CD4-positive, alpha-beta memory T cell (primary cell): Measurements from ENCODE around the gene EXOC1L. TPM values are rescaled to one million over a fixed set of nuclear protein-coding genes. Genes with fewer than 3 reads are reported as not detected.
"Not testable (repeated sequence)": the region's sequence is repeated elsewhere in the genome, so short reads cannot be mapped to it uniquely, and the experiment has no call there.

Experiments used
- CTCF ChIA-PET: fragments of 350-600 bp; sonication (Branson Sonifier 250); formaldehyde crosslinking; loops from one replicate; lab custom pipeline; 2021; ENCODE audit warnings: inconsistent platforms; ENCODE audit not compliant: partially characterized antibody; lab: Charles Lee
- POLR2A ChIA-PET: fragments of 350-600 bp; sonication (Branson Sonifier 250); formaldehyde crosslinking; loops from one replicate; lab custom pipeline; 2021; ENCODE audit not compliant: partially characterized antibody; lab: Charles Lee
- DNase-seq, 5 donors: peaks; one replicate each; pipeline versions ENCODE4 v3.0.0 to v3.0.0-alpha.2; 2020 to 2022; ENCODE audit warnings: mixed read lengths in 1 of 5
- H3K27ac ChIP-seq: one replicate; pipeline ENCODE4 v1.7.0; 2013; ENCODE audit warnings: low read depth, low read length
- H3K27me3 ChIP-seq: 2 replicates; pipeline ENCODE4 v1.7.0; 2013; ENCODE audit warnings: mild to moderate bottlenecking, low read length, moderate library complexity; ENCODE audit not compliant: insufficient read depth
- H3K36me3 ChIP-seq: 2 replicates; pipeline ENCODE4 v1.7.0; 2013; ENCODE audit warnings: mild to moderate bottlenecking, low read length, moderate library complexity; ENCODE audit not compliant: insufficient read depth
- H3K4me1 ChIP-seq: 2 replicates; pipeline ENCODE4 v1.7.0; 2013; ENCODE audit warnings: mild to moderate bottlenecking, low read length, moderate library complexity; ENCODE audit not compliant: insufficient read depth
- H3K4me3 ChIP-seq, 2 donors: one replicate each; pipeline ENCODE4 v1.7.0; 2013; ENCODE audit warnings: low read length in 2 of 2, mild to moderate bottlenecking in 1 of 2
- H3K9me3 ChIP-seq, 2 donors: one replicate each; pipeline ENCODE4 v1.7.0; 2013; ENCODE audit warnings: low read length in 2 of 2, control low read depth in 1 of 2; ENCODE audit not compliant: control insufficient read depth in 1 of 2
- H3K27ac Mint-ChIP-seq, 7 donors: one replicate each; pipeline ENCODE4 v1.8.0; 2020 to 2021; ENCODE audit warnings: mixed read lengths in 7 of 7, mild to moderate bottlenecking in 6 of 7, inconsistent platforms in 3 of 7, moderate library complexity in 3 of 7
- H3K27me3 Mint-ChIP-seq, 2 donors: one replicate each; pipeline ENCODE4 v1.8.0; 2020 to 2021; ENCODE audit warnings: mixed read lengths in 2 of 2
- H3K36me3 Mint-ChIP-seq, 2 donors: one replicate each; pipeline ENCODE4 v1.8.0; 2020 to 2021; ENCODE audit warnings: mixed read lengths in 2 of 2, inconsistent platforms in 1 of 2, mild to moderate bottlenecking in 1 of 2
- H3K4me1 Mint-ChIP-seq, 4 donors: one replicate each; pipeline ENCODE4 v1.8.0; 2020 to 2021; ENCODE audit warnings: mixed read lengths in 4 of 4, mild to moderate bottlenecking in 1 of 4
- H3K4me3 Mint-ChIP-seq, 8 donors: one replicate each; pipeline ENCODE4 v1.8.0; 2020 to 2021; ENCODE audit warnings: mixed read lengths in 8 of 8, mild to moderate bottlenecking in 7 of 8, moderate library complexity in 6 of 8, inconsistent platforms in 3 of 8
- H3K9me3 Mint-ChIP-seq, 8 donors: one replicate each; pipeline ENCODE4 v1.8.0; 2020 to 2021; ENCODE audit warnings: mixed read lengths in 8 of 8, mild to moderate bottlenecking in 5 of 8, inconsistent platforms in 3 of 8, moderate library complexity in 1 of 8
- intact Hi-C: fragments of 100-400 bp; cut with micrococcal nuclease; formaldehyde crosslinking; loops from one replicate; pipeline ENCODE4 v1.15.1; 2023
- polyA plus RNA-seq, 2 donors: library from polyadenylated mRNA; unstranded; fragments of 300-500 nt; fragmentation: Illumina TruSeq; gene quantifications; one replicate each; pipeline ENCODE4 v1.2.3, GENCODE V29; 2021
- total RNA-seq, 2 experiments: library from RNA; stranded (reverse); gene quantifications; one replicate each; pipeline ENCODE4 v1.2.3, GENCODE V29; 2021

EXOC1L gene
- total and polyA plus RNA-seq, 4 experiments from 2014 or later = not detected

- H3K36me3 ChIP-seq, intact Hi-C loops, H3K4me1 Mint-ChIP-seq, H3K4me3 ChIP-seq, H3K27ac ChIP-seq, CTCF ChIA-PET, H3K27me3 ChIP-seq, H3K27ac Mint-ChIP-seq, H3K36me3 Mint-ChIP-seq, H3K9me3 ChIP-seq, POLR2A ChIA-PET, H3K4me1 ChIP-seq, DNase-seq: not testable (repeated sequence)
- Mint-ChIP-seq H3K27me3 (peaks cover 8 to 14% of the 10 kb centered on the region in 2 donors), H3K4me3 (peak overlapping the region in 1 of 8 donors; percentile 26), H3K9me3 (peaks cover 0 to 19% (median 10%) of the 10 kb centered on the region in 8 donors)
Measured at GRCh38 chr4:55842312-55842711, 22.7 kb downstream of the EXOC1L start.

GRCh38 chr4:55849724-55850123, 30.1 kb downstream of the EXOC1L start:
- peaks cover 0 to 2% (median 0%) of the 10 kb centered on the region in 8 donors for H3K9me3 Mint-ChIP-seq
- Histone ChIP-seq H3K4me3 (no peak overlapping the region), H3K4me1 (peaks cover 28% of the 10 kb centered on the region), H3K36me3 (no peaks in the 10 kb centered on the region), H3K27ac (no peak overlapping the region), H3K27me3 (no peaks in the 10 kb centered on the region), H3K9me3 (no peaks in the 10 kb centered on the region)
- intact Hi-C loops = loop anchor here (5.0 kb wide), 3 partner anchors 502 to 1128 kb away; partner anchors contain the start of genes NOA1, POLR2B, SPINK2 and SRD5A3
- ChIA-PET POLR2A (no interaction called here), CTCF (no interaction called here)
- peaks cover 19 to 33% (median 28%) of the 10 kb centered on the region in 4 donors for H3K4me1 Mint-ChIP-seq
- no peaks in the 10 kb centered on the region for H3K27me3 Mint-ChIP-seq
- no peak for DNase-seq
- no peak overlapping the region for H3K4me3 Mint-ChIP-seq
- peaks cover 0 to 7% of the 10 kb centered on the region in 2 donors for H3K36me3 Mint-ChIP-seq
- H3K27ac Mint-ChIP-seq = peak overlapping the region in 2 of 7 donors; percentile 52 to 69

GRCh38 chr4:55851885-55852284, 32.3 kb downstream of the EXOC1L start:
- Mint-ChIP-seq H3K4me3 (peak overlapping the region in 6 of 8 donors; percentile 17 to 67 (median 46)), H3K27ac (peak overlapping the region; percentile 31 to 87 (median 70)), H3K27me3 (no peaks in the 10 kb centered on the region), H3K9me3 (peaks cover 0 to 2% (median 0%) of the 10 kb centered on the region in 8 donors), H3K4me1 (peaks cover 19 to 33% (median 29%) of the 10 kb centered on the region in 4 donors), H3K36me3 (peaks cover 0 to 7% of the 10 kb centered on the region in 2 donors)
- Histone ChIP-seq H3K36me3 (no peaks in the 10 kb centered on the region), H3K27me3 (no peaks in the 10 kb centered on the region), H3K27ac (no peak overlapping the region), H3K4me3 (no peak overlapping the region), H3K9me3 (no peaks in the 10 kb centered on the region), H3K4me1 (peaks cover 44% of the 10 kb centered on the region)
- DNase-seq = peak; percentile 20 to 48 (median 30)
- POLR2A ChIA-PET = interaction anchor here (0.5 kb wide), 1 partner anchor 1057 kb away, joined by 3 read pairs; no protein-coding TSS in a partner anchor
- CTCF ChIA-PET = interaction anchor here (0.6 to 6.0 kb wide), 2 partner anchors 15 to 452 kb away, joined by 3 to 29 read pairs; no protein-coding TSS in a partner anchor
- intact Hi-C loops = loop anchor here (5.0 kb wide), 3 partner anchors 505 to 1125 kb away; partner anchors contain the start of genes NOA1, POLR2B, SPINK2 and SRD5A3

- Histone ChIP-seq H3K27ac (peak within 1 kb of the TSS; percentile 81), H3K27me3 (no peaks in the 10 kb centered on the region), H3K4me3 (peak within 1 kb of the TSS; percentile 83 to 97), H3K9me3 (no peaks in the 10 kb centered on the region), H3K4me1 (peaks cover 44% of the 10 kb centered on the region), H3K36me3 (no peaks in the 10 kb centered on the region)
- Mint-ChIP-seq H3K9me3 (peaks cover 0 to 2% (median 0%) of the 10 kb centered on the region in 8 donors), H3K4me1 (peaks cover 30 to 47% (median 38%) of the 10 kb centered on the region in 4 donors), H3K27me3 (no peaks in the 10 kb centered on the region), H3K36me3 (peaks cover 14 to 20% of the 10 kb centered on the region in 2 donors), H3K27ac (peak within 1 kb of the TSS in 5 of 7 donors; percentile 36 to 96 (median 84)), H3K4me3 (peak within 1 kb of the TSS in 4 of 8 donors; percentile 40 to 67 (median 46))
- DNase-seq = peak; percentile 93 to 96 (median 93)
- intact Hi-C loops = loop anchor here (1.0 to 5.0 kb wide), 7 partner anchors 95 to 1124 kb away; partner anchors contain the start of genes CEP135, CLOCK, NOA1 and POLR2B
- ChIA-PET CTCF (interaction anchor here (0.6 to 6.0 kb wide), 5 partner anchors 10 to 508 kb away, joined by 3 to 29 read pairs (median 5); partner anchors contain the start of genes CEP135 and SRD5A3), POLR2A (interaction anchor here (1.3 to 2.0 kb wide), 6 partner anchors 10 to 1125 kb away, joined by 3 to 16 read pairs (median 8); partner anchors contain the start of genes CEP135, POLR2B and TMEM165)
Measured at GRCh38 chr4:55853484-55854046, 34.0 kb downstream of the EXOC1L start, which contains the start of gene EXOC1. EXOC1 (plus strand) TSS chr4:55853648; CDS start chr4:55858324, 4,676 bp downstream.

- Mint-ChIP-seq H3K9me3 (peaks cover 0 to 2% (median 0%) of the 10 kb centered on the region in 8 donors), H3K4me3 (no peak overlapping the region), H3K27me3 (no peaks in the 10 kb centered on the region), H3K4me1 (peaks cover 31 to 50% (median 38%) of the 10 kb centered on the region in 4 donors), H3K36me3 (peaks cover 17 to 21% of the 10 kb centered on the region in 2 donors), H3K27ac (peak overlapping the region in 2 of 7 donors; percentile 92 to 96)
- no peaks in the 10 kb centered on the region for H3K36me3 ChIP-seq
- peak overlapping the region in 1 of 2 donors; percentile 97 for H3K4me3 ChIP-seq
- H3K4me1 ChIP-seq = peaks cover 44% of the 10 kb centered on the region
- H3K9me3 ChIP-seq = no peaks in the 10 kb centered on the region
- POLR2A ChIA-PET = interaction anchor here (1.3 to 2.0 kb wide), 6 partner anchors 9 to 1124 kb away, joined by 3 to 16 read pairs (median 8); partner anchors contain the start of genes CEP135, POLR2B and TMEM165
- peak overlapping the region; percentile 81 for H3K27ac ChIP-seq
- CTCF ChIA-PET = interaction anchor here (0.6 to 6.0 kb wide), 5 partner anchors 10 to 508 kb away, joined by 3 to 29 read pairs (median 5); partner anchors contain the start of genes CEP135 and SRD5A3
- DNase-seq = no peak
- no peaks in the 10 kb centered on the region for H3K27me3 ChIP-seq
- intact Hi-C loops = loop anchor here (5.0 kb wide), 3 partner anchors 507 to 1123 kb away; partner anchors contain the start of genes NOA1, POLR2B, SPINK2 and SRD5A3
Measured at GRCh38 chr4:55854129-55854528, 34.5 kb downstream of the EXOC1L start.

GRCh38 chr4:55857586-55857985, 38.0 kb downstream of the EXOC1L start:
- Histone ChIP-seq H3K27me3 (no peaks in the 10 kb centered on the region), H3K9me3 (no peaks in the 10 kb centered on the region), H3K4me1 (peaks cover 30% of the 10 kb centered on the region), H3K4me3 (no peak overlapping the region), H3K36me3 (peaks cover 3% of the 10 kb centered on the region), H3K27ac (no peak overlapping the region)
- Mint-ChIP-seq H3K4me3 (no peak overlapping the region), H3K9me3 (peaks cover 0 to 2% (median 0%) of the 10 kb centered on the region in 8 donors), H3K4me1 (peaks cover 20 to 35% (median 23%) of the 10 kb centered on the region in 4 donors), H3K27ac (peak overlapping the region in 2 of 7 donors; percentile 7 to 23), H3K36me3 (peaks cover 33 to 39% of the 10 kb centered on the region in 2 donors), H3K27me3 (no peaks in the 10 kb centered on the region)
- intact Hi-C loops = no loop called here
- POLR2A ChIA-PET = no interaction called here
- no peak for DNase-seq
- CTCF ChIA-PET = interaction anchor here (6.0 kb wide), 1 partner anchor 9 kb away, joined by 29 read pairs; no protein-coding TSS in a partner anchor
